Activated CD4-positive, alpha-beta T cell treated with anti-CD3 and anti-CD28 coated beads, Interleukin-2, amount 50 U/mL, for 24 hours (primary cell): ENCODE measurements around the gene MAPK12.

Experiments used
- DNase-seq, 2 donors: peaks; one replicate each; pipeline ENCODE4 v3.0.0-alpha.2; 2020; ENCODE audit warnings: low read depth in 1 of 2, low spot score in 1 of 2

The MAPK12 gene

GRCh38 chr22:50299785-50300619 is 38.5 kb upstream of the MAPK12 start:
- DNase-seq: no peak

GRCh38 chr22:50298937-50299784 is 37.7 kb upstream of the MAPK12 start:
- no peak for DNase-seq

- DNase-seq: no peak
Observed at GRCh38 chr22:50298266-50298637, 36.8 kb upstream of the MAPK12 start.

GRCh38 chr22:50297510-50298265 is 36.2 kb upstream of the MAPK12 start:
- no peak for DNase-seq

DNA sequence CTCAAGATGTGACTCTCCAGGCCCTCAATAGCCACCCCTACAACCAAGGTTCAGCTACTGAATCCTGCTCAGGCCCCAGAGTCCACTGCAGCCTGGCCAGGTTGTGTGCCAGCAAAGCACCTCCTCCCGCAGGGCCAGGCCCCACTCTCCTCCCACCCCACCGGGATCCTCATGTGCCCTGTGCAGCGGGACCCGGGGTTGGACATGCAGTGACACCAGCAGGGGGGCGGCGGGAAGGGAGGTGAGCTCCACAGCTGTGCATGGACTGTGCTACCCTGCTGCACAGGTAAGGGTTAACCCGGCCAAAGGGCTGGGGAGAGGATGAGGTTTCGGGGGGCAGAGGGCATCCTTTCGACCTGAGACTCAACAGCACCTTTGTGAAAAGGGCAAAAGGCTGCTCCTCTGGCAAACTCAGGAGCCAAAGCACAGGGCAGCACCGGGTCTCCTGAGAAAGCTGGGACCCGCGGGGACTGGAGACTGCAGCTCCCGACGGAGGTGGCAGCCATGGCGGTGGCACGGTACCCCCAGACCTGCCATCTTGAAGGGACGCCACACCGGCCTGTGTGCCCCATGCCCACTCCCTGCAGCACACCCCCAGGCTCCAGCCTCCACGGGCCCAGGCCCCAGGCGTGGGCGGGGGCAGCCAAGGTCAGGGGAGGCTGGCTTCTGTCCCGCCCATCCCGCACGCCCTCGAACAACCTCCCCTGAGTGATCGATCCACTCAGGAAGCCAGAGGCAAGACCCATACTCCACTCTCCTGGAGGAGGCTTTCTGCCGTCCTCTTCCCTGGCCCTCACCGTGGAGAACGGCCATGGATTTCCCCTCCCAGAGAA is 35.4 kb upstream of the MAPK12 start:
- DNase-seq: no peak

GRCh38 chr22:50294319-50294656 is 32.8 kb upstream of the MAPK12 start:
- no peak for DNase-seq

GRCh38 chr22:50293441-50294318 is 32.2 kb upstream of the MAPK12 start:
- DNase-seq: no peak

- DNase-seq: no peak
Observed at GRCh38 chr22:50292643-50293440, 31.4 kb upstream of the MAPK12 start.

- no peak for DNase-seq
Observed at GRCh38 chr22:50289942-50290630, 28.6 kb upstream of the MAPK12 start.

GRCh38 chr22:50289151-50289941 is 27.9 kb upstream of the MAPK12 start:
- DNase-seq: no peak

DNA sequence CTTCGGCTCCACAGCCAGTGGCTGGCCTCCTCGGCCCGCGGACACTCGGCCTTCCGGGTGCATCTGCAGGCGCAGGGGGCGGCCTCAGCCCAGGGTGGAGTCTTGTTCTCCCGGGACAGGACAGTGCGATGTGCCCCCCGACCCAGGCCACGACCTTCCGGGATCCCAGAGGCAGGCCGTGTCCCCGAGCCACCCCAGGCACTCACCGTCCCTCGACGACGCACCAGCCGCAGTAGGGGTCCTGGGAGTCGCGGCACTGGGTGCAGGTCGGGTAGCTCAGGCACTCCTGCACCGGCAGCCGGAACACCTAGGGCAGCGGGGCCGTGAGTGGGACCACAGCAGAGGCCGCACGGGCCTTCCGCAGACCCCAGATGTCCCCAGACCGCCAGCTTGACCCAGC is 26.2 kb upstream of the MAPK12 start:
- no peak for DNase-seq

DNA sequence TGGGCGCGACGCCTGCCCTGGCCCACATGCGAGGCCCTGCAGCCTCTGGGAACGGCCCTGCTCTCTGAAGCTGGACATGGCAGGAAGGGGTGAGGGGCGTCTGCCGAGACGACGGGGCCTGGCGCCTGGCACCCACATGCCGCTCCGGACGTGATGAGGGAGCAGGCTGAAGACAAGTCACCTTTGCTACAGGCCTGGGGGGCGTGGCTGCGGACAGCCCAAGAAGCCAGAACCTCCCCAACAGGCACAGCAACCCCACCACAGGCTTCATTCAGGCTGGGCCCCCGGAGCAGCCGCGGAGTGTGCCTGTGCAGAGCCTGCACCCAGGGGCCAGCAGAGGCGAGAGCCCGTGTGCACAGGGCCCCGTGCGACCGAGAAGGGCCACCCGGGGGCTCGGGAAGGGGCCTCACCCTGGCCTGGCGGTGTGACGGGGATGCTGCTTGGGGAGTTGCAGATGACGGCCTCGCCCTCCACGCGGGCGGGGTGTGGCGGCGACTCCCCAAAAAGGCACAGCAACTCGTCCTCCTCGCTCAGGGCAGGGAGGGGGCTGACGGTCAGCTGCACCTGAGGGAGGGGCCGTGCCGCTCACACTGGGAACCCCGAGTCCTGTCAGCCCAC is 25.3 kb upstream of the MAPK12 start:
- no peak for DNase-seq

DNA sequence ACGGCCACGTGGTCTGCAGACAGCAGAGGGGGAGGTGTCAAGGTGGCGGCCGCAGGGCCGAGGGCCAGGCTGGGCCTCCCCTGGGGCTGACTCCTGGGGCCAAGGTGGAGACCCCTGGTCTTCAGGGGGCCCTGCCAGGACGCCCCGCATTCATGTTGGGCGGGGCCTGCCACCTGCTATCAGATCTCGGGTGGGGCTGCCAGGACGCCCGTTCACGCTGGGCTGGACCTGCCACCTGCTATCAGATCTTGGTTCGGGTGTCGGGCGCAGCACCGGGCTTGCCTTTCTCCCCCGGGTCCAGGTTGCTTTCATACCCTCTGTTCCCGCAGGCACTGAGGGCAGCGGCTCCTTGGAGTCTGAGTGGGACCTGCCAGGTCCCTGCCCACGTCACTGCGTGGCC is 24.8 kb upstream of the MAPK12 start:
- no peak for DNase-seq

DNA sequence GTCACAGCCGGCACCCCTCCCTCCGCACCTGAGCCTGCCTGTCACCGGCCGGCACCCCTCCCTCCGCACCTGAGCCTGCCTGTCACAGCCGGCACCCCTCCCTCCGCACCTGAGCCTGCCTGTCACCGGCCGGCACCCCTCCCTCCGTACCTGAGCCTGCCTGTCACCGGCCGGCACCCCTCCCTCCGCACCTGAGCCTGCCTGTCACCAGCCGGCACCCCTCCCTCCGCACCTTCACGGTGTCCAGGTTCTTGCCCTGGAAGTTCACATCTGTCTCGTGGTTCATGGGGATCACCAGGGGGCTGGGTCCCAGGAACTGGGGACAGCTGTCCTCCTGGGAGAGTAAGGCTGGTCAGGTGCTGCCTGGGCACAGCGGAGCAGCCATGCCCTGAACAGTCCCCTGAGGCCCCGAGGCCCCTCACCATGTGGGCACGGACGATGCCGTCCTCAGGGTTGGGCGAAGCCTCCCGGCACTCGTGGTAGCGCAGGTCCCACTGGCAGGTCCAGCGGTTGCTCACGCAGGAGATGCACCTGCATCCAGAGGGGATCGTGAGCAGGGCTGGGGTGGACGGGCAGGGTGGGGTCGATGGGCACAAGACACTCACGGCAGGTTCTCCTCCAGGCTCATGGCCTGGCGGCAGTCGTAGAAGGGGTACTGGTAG is 24.2 kb upstream of the MAPK12 start:
- DNase-seq: no peak

- DNase-seq: no peak
Observed at GRCh38 chr22:50284479-50284878, 23.0 kb upstream of the MAPK12 start.

DNA sequence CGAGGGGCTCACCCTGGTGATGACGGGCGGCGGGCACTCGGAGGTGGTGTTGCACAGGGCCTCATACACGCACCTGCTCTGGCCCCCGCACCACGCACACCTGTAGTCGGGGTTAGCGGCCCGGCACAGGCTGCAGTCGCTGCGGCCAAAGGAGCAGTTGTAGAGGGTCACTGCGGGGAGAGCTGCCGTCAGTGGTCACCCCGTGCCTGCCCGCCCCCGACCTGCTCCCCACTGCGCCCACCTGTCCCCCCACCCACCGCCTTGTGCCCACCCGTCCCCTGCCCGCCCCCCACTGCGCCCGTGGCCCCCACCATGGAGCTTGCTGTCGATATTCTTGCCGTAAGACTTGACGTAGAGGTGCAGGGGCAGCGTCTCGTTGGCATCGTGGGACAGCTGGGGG is 22.3 kb upstream of the MAPK12 start:
- DNase-seq: no peak
